ENCODE data around the gene KIF14. TPM values are rescaled to one million over a fixed set of nuclear protein-coding genes. Genes with fewer than 3 reads are reported as not detected.
"Not testable (repeated sequence)": the region's sequence is repeated elsewhere in the genome, so short reads cannot be mapped to it uniquely, and the experiment has no call there.

The KIF14 gene
- total and polyA plus RNA-seq, 8 donors = 0.04 to 0.22 (median 0.12) TPM; not detected in 2

DNA sequence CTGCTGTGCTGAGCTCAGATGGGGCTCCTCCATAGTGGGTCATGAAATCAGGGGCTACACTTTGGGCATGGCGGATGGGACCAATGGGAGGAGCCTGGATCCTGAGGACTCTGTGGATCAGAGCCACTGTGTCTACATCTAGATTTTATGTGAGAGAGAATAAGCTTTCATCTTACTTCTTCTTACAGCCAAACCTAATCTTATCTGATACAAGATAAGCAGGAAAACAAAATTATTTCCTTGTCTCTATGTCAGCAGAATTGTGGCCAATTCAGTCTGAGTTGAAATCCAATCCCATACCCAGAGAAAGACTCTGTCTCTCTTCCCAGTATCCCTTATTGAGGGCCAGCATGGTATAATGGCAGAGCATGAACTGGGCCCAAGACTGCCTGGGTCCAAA is 56.2 kb downstream of the KIF14 start:
- Histone ChIP-seq H3K36me3 (no peaks in the 10 kb centered on the region), H3K27ac (no peak overlapping the region), H3K4me1 (no peaks in the 10 kb centered on the region), H3K4me3 (no peak overlapping the region), H3K9me3 (no peaks in the 10 kb centered on the region), H3K27me3 (no peaks in the 10 kb centered on the region)
- TF ChIP-seq, protein P1, sequence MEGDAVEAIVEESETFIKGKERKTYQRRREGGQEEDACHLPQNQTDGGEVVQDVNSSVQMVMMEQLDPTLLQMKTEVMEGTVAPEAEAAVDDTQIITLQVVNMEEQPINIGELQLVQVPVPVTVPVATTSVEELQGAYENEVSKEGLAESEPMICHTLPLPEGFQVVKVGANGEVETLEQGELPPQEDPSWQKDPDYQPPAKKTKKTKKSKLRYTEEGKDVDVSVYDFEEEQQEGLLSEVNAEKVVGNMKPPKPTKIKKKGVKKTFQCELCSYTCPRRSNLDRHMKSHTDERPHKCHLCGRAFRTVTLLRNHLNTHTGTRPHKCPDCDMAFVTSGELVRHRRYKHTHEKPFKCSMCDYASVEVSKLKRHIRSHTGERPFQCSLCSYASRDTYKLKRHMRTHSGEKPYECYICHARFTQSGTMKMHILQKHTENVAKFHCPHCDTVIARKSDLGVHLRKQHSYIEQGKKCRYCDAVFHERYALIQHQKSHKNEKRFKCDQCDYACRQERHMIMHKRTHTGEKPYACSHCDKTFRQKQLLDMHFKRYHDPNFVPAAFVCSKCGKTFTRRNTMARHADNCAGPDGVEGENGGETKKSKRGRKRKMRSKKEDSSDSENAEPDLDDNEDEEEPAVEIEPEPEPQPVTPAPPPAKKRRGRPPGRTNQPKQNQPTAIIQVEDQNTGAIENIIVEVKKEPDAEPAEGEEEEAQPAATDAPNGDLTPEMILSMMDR (IDR thresholded peaks at IDR 0.05) = no peak
- FAIRE-seq (no peak), DNase-seq (no peak), ATAC-seq (no peak)
- WGBS, 2 donors = 93 to 96% methylated on average over 1 of the region's 1 CpG
- intact Hi-C loops (cut with DNase I) = no loop called here

DNA sequence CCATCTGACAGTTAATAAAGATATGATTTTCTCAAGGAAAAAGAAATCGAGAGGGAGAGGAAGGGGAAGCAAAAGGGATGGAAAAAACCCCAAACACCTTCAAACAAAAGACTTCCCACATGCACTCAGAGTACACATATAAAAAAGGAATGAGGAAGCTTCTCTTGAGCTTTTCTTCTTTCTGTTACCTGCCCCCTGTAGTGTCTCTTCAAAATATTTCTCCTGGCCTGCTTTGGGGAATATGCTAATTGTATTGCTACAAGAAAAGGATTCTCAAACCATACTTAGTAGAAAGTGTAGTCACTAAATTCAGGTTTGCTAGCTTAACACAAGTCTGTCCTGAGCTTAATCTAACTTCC is 58.7 kb downstream of the KIF14 start:
- Histone ChIP-seq H3K27ac (no peak overlapping the region), H3K27me3 (no peaks in the 10 kb centered on the region), H3K4me3 (no peak overlapping the region), H3K36me3 (no peaks in the 10 kb centered on the region), H3K9me3 (no peaks in the 10 kb centered on the region), H3K4me1 (no peaks in the 10 kb centered on the region)
- TF ChIP-seq, protein P1 (IDR thresholded peaks at IDR 0.05) = no peak
- intact Hi-C loops (cut with DNase I) = no loop called here
- ATAC-seq (no peak), DNase-seq (no peak), FAIRE-seq (no peak)
- 18 to 25% methylated on average over 1 of the region's 1 CpG for WGBS, 2 donors

DNA sequence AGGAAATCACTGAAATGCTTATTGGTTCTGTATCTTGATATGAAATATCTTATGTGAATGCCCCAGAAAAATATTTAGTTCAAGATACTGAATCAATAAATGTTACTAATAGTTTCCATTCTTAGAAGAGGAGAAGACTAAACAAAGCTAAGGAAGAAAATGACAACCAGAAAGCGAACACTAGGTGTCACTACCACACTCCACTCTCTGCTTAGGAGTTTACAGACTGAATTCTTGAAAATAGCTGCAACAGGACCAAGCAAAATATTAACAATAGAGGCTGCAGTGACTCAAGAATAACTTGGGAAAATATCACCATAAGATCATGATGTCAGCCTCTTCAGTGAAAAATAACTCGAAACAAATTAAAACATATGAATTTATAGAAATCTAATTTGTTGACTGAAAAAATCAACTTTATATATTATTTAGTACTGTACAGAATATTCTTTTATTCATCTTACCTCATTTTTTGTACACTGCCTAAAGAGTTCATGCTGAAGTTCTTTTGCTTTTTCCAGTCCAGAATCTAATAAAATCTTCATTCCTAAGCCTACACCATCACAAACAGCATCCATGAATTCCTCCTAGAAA is 61.6 kb downstream of the KIF14 start:
- Histone ChIP-seq H3K4me3 (no peak overlapping the region), H3K4me1 (no peaks in the 10 kb centered on the region), H3K27ac (no peak overlapping the region), H3K36me3 (no peaks in the 10 kb centered on the region), H3K9me3 (no peaks in the 10 kb centered on the region), H3K27me3 (no peaks in the 10 kb centered on the region)
- intact Hi-C loops (cut with DNase I) = no loop called here
- TF ChIP-seq, protein P1 (IDR thresholded peaks at IDR 0.05) = peak in 3 of 4 donors; percentile 38 to 50 (median 45)
- DNase-seq (no peak), ATAC-seq (peak; percentile 46 to 79 (median 76)), FAIRE-seq (peak; percentile 63)
- WGBS, 2 donors = 31 to 42% methylated on average over 2 of the region's 2 CpGs

DNA sequence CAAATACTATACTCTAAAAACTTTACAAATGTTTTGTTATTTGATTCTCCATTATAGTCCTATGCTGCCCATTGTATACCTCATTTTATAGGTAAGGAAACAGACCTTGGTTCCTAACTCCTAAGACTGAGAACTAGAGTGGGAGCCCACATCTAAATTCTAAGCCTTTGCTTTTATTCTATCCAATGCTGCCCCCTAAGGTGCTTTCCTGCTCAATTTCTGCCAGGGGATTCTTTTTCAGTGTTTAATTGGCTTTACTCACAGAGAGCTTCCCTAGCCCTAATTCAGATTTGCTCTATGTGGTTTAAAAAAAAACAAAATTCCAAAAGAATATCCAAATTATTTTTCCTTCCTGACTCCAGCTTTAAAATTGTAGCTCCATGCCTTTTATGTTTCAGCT is 64.5 kb downstream of the KIF14 start:
- H3K9me3 ChIP-seq = no peaks in the 10 kb centered on the region
- DNase-seq (no peak), FAIRE-seq (no peak), ATAC-seq (no peak)
- H3K4me1 ChIP-seq = peaks cover 0 to 2% (median under 1%) of the 10 kb centered on the region in 3 donors
- no peaks in the 10 kb centered on the region for H3K36me3 ChIP-seq
- intact Hi-C loops (cut with DNase I) = no loop called here
- TF ChIP-seq, protein P1 (IDR thresholded peaks at IDR 0.05) = no peak
- H3K27me3 ChIP-seq = no peaks in the 10 kb centered on the region
- no peak overlapping the region for H3K4me3 ChIP-seq
- H3K27ac ChIP-seq = no peak overlapping the region

DNA sequence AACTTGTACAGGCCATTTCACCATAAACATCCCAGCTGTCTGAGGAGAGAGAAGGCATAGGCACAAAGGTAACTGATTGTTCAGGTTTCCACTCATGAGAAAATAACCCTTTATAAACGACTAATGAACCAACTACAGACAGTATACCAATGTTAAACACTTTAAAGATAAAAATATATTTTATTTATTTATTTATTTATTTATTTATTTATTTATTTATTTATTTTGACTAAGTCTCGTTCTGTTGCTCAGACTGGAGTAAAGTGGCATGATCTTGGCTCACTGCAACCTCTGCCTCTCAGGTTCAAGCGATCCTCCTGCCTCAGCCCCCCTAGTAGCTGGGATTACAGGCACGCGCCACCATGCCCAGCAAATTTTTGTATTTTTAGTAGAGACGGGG is 67.8 kb downstream of the KIF14 start:
- not testable (repeated sequence) for H3K4me3 ChIP-seq
- 94 to 97% methylated on average over 6 of the region's 6 CpGs for WGBS, 2 donors

More for the DNA sequence above, 67.8 kb downstream of the KIF14 start:
- peaks cover 0 to 13% (median 11%) of the 10 kb centered on the region in 3 donors for H3K4me1 ChIP-seq
- H3K27me3 ChIP-seq; FAIRE-seq; H3K27ac ChIP-seq; ATAC-seq; DNase-seq; intact Hi-C loops (cut with DNase I); H3K36me3 ChIP-seq; H3K9me3 ChIP-seq: not testable (repeated sequence)
